ENCODE measurements around the gene DNASE1L1.

- TF ChIP-seq CTCF (IDR thresholded peaks at IDR 0.05) (no peak), POLR2A (IDR thresholded peaks at IDR 0.05) (no peak)
Observed at GRCh38 chrX:154352466-154352865, 56.6 kb downstream of the DNASE1L1 start.
